B cell (primary cell): ENCODE measurements around the gene TMEM244.

ENCODE experiments used
- CTCF ChIP-seq: fragments of 200-600 bp; IDR thresholded peaks from one replicate; pipeline ENCODE4 v1.8.0; 2022; ENCODE audit warnings: antibody characterized with exemption, mild to moderate bottlenecking
- EZH2 ChIP-seq: IDR thresholded peaks from 2 replicates; pipeline ENCODE4 v1.6.1; 2012; ENCODE audit warnings: borderline replicate concordance, low read depth, mild to moderate bottlenecking, moderate library complexity, low read length; ENCODE audit not compliant: insufficient read depth, poor library complexity, severe bottlenecking

DNA sequence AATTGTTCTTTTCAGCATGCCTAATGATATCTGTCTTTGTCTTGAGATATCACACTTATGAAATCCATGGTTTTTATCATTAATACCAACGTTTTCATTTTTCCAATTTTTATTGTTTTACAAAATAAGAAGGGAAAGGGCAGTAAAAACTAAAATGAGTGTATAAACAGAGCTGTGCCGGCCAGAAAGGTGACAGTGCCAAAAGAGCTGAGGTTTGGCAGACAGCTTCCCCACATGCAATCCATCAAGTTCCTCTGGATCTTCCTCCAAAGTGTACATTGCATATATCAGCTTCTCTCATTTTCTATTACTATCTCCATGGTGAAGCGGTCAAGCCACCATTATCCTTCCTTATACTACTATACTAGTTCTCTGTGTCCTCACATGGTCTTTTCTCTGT lies 10.1 kb upstream of the TMEM244 start:
- no peak for TF ChIP-seq CTCF
- no peak for TF ChIP-seq EZH2
